Omental fat pad (tissue), 4 donors: ENCODE data around the gene NLGN1. TPM values are rescaled to one million over a fixed set of nuclear protein-coding genes. Genes with fewer than 3 reads are reported as not detected.
"Not testable (repeated sequence)": the region's sequence is repeated elsewhere in the genome, so short reads cannot be mapped to it uniquely, and the experiment has no call there.

ENCODE experiments used
- ATAC-seq: fragments of 150-250 bp; one replicate; pipeline ENCODE4 v1.9.1; 2016; ENCODE audit warnings: mild to moderate bottlenecking, moderate library complexity; ENCODE audit not compliant: low FRiP score
- DNase-seq: peaks from one replicate; pipeline ENCODE4 v3.0.0-alpha.2; 2019; ENCODE audit warnings: low spot score
- total RNA-seq, 4 donors: library from RNA; depleted of rRNA; stranded (reverse); fragments of >200 nt; gene quantifications; one replicate each; pipeline ENCODE4 v1.1.0, GENCODE V29; 2016
- TF ChIP-seq, protein P1 (sequence below), 3 donors: fragments of 450-650 bp; IDR thresholded peaks; one replicate each; pipeline ENCODE4 v1.5.1; 2016 to 2017; ENCODE audit warnings: antibody characterized with exemption in 3 of 3, mild to moderate bottlenecking in 3 of 3, moderate library complexity in 2 of 3

NLGN1 gene
- total RNA-seq, 4 donors from 2014 or later, result 5.3 to 17.4 (median 12.5) TPM

DNA sequence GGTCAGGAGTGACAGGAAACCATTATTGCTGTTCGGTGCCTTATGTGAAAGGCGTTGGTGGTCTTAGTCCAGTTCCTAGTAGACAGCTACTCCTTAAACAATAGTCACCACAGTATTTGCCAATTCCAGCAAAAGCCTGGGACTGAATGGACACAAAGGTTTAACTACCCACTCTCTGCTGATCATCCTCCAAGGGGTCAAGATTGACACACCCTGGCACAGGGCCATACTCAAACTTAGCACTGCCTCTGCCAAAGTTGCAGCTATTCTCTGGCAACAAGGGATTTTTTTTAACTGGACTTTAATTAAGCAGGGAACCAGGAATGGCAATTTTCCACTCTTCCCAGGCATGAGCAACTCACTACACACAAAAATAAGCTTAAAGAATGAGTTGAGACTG is 193.9 kb downstream of the NLGN1 start:
- TF ChIP-seq, protein P1, sequence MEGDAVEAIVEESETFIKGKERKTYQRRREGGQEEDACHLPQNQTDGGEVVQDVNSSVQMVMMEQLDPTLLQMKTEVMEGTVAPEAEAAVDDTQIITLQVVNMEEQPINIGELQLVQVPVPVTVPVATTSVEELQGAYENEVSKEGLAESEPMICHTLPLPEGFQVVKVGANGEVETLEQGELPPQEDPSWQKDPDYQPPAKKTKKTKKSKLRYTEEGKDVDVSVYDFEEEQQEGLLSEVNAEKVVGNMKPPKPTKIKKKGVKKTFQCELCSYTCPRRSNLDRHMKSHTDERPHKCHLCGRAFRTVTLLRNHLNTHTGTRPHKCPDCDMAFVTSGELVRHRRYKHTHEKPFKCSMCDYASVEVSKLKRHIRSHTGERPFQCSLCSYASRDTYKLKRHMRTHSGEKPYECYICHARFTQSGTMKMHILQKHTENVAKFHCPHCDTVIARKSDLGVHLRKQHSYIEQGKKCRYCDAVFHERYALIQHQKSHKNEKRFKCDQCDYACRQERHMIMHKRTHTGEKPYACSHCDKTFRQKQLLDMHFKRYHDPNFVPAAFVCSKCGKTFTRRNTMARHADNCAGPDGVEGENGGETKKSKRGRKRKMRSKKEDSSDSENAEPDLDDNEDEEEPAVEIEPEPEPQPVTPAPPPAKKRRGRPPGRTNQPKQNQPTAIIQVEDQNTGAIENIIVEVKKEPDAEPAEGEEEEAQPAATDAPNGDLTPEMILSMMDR (IDR thresholded peaks at IDR 0.05), result no peak
- no peak for ATAC-seq

DNA sequence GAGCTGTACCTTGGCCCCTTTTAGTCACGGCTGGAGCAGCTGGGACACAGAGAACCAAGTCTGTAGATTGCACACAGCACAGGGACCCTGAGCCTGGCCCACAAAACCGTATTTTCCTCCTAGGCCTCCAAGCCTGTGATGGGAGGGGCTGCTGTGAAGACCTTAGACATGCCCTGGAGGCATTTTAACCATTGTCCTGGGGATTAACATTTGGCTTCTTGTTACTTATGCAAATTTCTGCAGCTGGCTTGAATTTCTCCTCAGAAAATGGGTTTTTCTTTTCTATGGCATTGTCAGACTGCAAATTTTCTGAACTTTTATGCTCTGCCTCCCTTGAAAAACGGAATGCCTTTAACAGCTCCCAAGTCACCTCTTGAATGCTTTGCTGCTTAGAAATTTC is 197.3 kb downstream of the NLGN1 start:
- not testable (repeated sequence) for ATAC-seq, DNase-seq

More for the DNA sequence above, 193.9 kb downstream of the NLGN1 start:
- no peak for DNase-seq

DNA sequence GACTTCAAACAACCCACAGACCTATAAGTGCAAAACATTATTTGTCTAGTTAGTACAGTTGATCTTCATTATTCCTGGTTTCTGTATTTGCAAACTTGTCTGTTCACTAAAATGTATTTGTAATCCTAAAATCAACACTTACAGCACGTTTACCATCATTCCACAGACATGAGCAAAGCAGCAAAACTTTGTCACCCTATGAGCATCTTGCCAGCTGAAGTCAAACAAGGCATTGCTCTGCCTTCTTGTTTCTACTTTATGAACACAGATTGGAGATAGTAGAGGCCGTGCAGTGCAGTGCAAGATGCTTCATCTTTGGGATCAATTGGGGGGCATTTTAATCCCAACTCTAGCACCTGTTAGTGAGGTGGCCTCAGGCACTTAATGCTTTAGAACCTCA is 202.1 kb downstream of the NLGN1 start:
- DNase-seq (no peak), ATAC-seq (no peak)
- TF ChIP-seq, protein P1 (IDR thresholded peaks at IDR 0.05), result no peak

DNA sequence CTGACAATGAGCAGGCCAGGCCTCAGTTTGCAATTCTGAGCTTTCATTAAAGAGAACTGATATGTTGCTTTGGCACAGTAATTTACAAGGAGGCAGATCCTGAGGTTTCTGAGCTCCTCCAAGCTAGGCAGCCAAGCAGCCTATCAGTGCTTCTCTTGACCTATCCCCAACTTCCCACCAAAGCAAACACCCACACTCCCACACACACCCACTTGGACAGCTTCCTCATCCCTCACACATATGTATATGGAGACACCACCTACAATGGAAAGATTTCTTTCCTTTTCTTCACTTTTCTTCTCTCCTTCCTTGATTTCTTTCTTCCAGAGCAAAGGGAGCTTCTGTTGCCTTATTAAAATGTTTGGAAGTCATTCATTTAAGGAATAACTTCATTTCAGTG is 217.0 kb downstream of the NLGN1 start:
- TF ChIP-seq, protein P1 (IDR thresholded peaks at IDR 0.05), result no peak
- ATAC-seq, result no peak
- no peak for DNase-seq

DNA sequence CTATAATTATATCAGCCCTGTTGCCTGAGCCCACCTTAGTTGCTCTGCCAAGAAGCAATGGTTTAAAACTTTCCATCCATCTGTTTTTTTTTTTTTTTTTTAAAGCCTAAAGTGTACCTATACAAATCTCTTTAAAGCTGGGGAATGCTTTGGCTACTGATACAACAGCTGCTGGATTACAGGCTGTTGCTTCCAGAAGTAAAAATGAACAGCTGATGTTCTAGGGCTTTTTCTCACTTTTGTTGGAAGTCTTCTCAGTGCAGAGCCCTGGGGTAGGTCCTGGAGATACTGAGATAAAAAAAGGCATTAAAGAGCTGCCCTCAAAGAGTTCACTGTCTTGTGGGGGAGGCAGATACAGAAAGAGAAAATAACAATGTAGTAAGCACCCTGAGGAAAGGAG is 218.1 kb downstream of the NLGN1 start:
- ATAC-seq (no peak), DNase-seq (no peak)
- TF ChIP-seq, protein P1 (IDR thresholded peaks at IDR 0.05), result no peak

DNA sequence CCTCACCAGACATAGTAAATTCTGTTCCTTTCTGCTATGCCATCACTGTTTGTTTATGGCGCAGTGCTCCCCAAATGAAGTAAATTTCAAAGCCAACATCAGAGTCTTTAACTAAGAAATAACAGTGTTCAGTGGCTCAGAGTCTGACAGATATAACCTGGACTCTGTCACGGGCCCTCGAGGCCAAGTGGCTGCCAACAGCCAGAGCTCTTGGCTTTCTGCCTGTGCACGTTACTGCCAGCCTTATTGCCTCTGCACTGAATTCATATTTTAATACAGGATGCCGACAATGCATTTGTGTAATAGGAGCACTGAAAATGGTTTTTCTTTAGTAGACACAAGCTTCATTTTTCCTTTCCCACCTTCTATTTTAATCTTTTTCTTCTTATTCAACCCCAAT is 219.9 kb downstream of the NLGN1 start:
- no peak for DNase-seq
- ATAC-seq, result no peak
- TF ChIP-seq, protein P1 (IDR thresholded peaks at IDR 0.05), result no peak

DNA sequence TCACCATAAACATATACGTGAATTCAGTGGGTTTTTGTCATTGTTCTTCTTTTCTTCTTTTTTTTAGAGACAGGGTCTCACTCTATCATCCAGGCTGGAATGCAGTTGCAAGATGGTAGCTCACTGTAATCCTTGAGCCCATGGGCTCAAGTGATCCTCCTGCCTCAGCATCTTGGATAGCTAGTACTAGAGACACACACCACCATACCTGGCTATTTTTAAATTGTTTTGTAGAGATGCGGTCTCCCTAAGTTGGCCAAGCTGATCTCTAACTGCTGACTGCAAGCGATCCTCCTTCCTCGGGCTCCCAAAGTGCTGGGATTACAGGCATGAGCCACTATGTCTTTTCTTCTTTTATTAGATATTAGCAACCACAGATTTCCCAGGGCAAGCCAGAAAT is 220.6 kb downstream of the NLGN1 start:
- DNase-seq (no peak), ATAC-seq (no peak)
- TF ChIP-seq, protein P1 (IDR thresholded peaks at IDR 0.05), result no peak

DNA sequence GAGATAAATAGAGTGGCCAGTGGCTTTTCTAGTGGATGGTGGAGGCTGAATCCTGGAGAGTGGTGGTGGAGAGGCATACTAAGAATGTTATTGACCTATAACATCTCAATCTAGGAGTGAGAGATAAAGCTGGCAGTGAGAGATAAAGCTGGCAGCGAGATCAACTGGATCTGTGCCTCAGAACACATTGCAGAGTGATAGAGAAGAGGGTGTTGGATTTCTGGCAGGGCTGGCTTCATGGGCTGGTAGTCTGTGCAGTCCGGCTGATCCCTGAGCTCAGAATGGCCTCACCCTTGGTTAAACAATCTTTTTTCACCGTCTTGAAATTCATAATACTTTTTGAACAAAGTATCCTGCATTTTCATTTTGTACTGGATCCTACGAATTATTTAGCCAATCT is 221.2 kb downstream of the NLGN1 start:
- TF ChIP-seq, protein P1 (IDR thresholded peaks at IDR 0.05), result no peak
- ATAC-seq, result no peak
- DNase-seq, result no peak
